ENCODE measurements around the gene FAM98C. TPM values are rescaled to one million over a fixed set of nuclear protein-coding genes. Genes with fewer than 3 reads are reported as not detected.
"Not testable (repeated sequence)": the region's sequence is repeated elsewhere in the genome, so short reads cannot be mapped to it uniquely, and the experiment has no call there.

The FAM98C gene
- total and polyA plus RNA-seq, 4 donors, result 10.5 to 52.3 (median 29.2) TPM

DNA sequence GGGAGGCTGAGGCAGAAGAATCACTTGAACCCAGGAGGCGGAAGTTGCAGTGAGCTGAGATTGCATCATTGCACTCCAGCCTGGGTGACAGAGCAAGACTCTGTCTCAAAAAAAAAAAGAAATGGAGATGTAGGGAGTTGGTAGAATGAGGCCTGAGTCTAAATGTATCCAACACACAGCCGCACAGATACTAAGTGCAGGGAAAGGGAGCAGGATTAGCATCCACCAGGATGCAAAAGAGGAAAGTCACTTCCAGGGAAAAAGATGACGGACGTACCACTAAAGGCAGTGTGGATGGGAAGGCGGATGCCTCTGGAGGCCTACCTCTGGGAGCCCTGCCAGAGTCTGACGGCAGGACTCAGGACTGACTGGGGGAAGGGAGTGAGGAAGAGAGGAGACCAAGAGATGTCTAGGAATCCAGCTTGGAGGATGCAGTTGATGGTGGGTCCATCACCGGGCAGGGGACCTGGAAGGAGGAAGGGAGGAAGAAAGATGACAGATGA lies 6.8 kb downstream of the FAM98C start:
- Histone ChIP-seq H3K27ac (ENCODE audit: low read depth, low read length) (no peak overlapping the region), H3K27me3 (ENCODE audit: control insufficient read depth, insufficient read depth, low read length) (no peaks in the 10 kb centered on the region), H3K4me1 (ENCODE audit: control insufficient read depth, insufficient read depth, low read length) (peaks cover 3% of the 10 kb centered on the region), H3K36me3 (ENCODE audit: control insufficient read depth, insufficient read depth, low read length) (peaks cover 38% of the 10 kb centered on the region), H3K9me3 (ENCODE audit: control insufficient read depth, insufficient read depth, low read length) (no peaks in the 10 kb centered on the region), H3K4me3 (ENCODE audit: low read depth, low read length) (no peak overlapping the region)
- peak in 1 of 6 donors; percentile 17 for DNase-seq (ENCODE audit: low read depth in 4 of 6, low spot score in 6 of 6)
- 60% methylated on average over 6 of the region's 7 CpGs for WGBS (ENCODE audit: insufficient coverage)

GRCh38 chr19:38410407-38410806 lies 7.5 kb downstream of the FAM98C start:
- H3K27ac ChIP-seq (ENCODE audit: low read depth, low read length); H3K27me3 ChIP-seq (ENCODE audit: control insufficient read depth, insufficient read depth, low read length); H3K4me1 ChIP-seq (ENCODE audit: control insufficient read depth, insufficient read depth, low read length); DNase-seq (ENCODE audit: low read depth in 4 of 6, low spot score in 6 of 6); H3K4me3 ChIP-seq (ENCODE audit: low read depth, low read length); H3K9me3 ChIP-seq (ENCODE audit: control insufficient read depth, insufficient read depth, low read length): not testable (repeated sequence)
- 94% methylated on average over 2 of the region's 6 CpGs for WGBS (ENCODE audit: insufficient coverage)
- H3K36me3 ChIP-seq (ENCODE audit: control insufficient read depth, insufficient read depth, low read length), result peaks cover 35% of the 10 kb centered on the region

- WGBS (ENCODE audit: insufficient coverage), result 85% methylated on average over 6 of the region's 13 CpGs
- peaks cover 31% of the 10 kb centered on the region for H3K36me3 ChIP-seq (ENCODE audit: control insufficient read depth, insufficient read depth, low read length)
- no peaks in the 10 kb centered on the region for H3K27me3 ChIP-seq (ENCODE audit: control insufficient read depth, insufficient read depth, low read length)
- no peak for DNase-seq (ENCODE audit: low read depth in 4 of 6, low spot score in 6 of 6)
- H3K9me3 ChIP-seq (ENCODE audit: control insufficient read depth, insufficient read depth, low read length), result no peaks in the 10 kb centered on the region
- H3K4me3 ChIP-seq (ENCODE audit: low read depth, low read length), result no peak overlapping the region
- H3K4me1 ChIP-seq (ENCODE audit: control insufficient read depth, insufficient read depth, low read length), result no peaks in the 10 kb centered on the region
- no peak overlapping the region for H3K27ac ChIP-seq (ENCODE audit: low read depth, low read length)
Observed at GRCh38 chr19:38411041-38411712, 8.3 kb downstream of the FAM98C start.

DNA sequence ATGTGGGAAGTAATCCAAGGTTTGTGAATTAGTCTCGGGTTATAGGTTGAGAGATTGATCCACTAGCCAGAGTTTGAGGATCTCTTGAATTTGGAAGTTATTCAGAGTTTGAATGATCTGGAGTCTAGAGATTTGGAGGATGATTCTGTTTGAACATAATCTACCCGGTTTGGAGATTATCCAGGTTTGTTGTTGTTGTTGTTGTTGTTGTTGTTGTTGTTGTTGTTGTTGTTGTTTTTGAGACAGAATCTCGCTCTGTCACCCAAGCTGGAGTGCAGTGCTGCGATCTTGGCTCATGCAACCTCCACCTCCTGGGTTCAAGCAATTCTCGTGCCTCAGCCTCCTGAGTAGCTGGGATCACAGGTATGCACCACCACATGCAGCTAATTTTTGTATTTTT lies 9.0 kb downstream of the FAM98C start:
- 92% methylated on average over 1 of the region's 5 CpGs for WGBS (ENCODE audit: insufficient coverage)
- peaks cover 26% of the 10 kb centered on the region for H3K36me3 ChIP-seq (ENCODE audit: control insufficient read depth, insufficient read depth, low read length)
- H3K27ac ChIP-seq (ENCODE audit: low read depth, low read length); H3K27me3 ChIP-seq (ENCODE audit: control insufficient read depth, insufficient read depth, low read length); DNase-seq (ENCODE audit: low read depth in 4 of 6, low spot score in 6 of 6); H3K4me3 ChIP-seq (ENCODE audit: low read depth, low read length); H3K4me1 ChIP-seq (ENCODE audit: control insufficient read depth, insufficient read depth, low read length); H3K9me3 ChIP-seq (ENCODE audit: control insufficient read depth, insufficient read depth, low read length): not testable (repeated sequence)

GRCh38 chr19:38412491-38412890 lies 9.6 kb downstream of the FAM98C start:
- Histone ChIP-seq H3K36me3 (ENCODE audit: control insufficient read depth, insufficient read depth, low read length) (peaks cover 22% of the 10 kb centered on the region), H3K4me1 (ENCODE audit: control insufficient read depth, insufficient read depth, low read length) (peaks cover under 1% of the 10 kb centered on the region), H3K4me3 (ENCODE audit: low read depth, low read length) (no peak overlapping the region), H3K27me3 (ENCODE audit: control insufficient read depth, insufficient read depth, low read length) (no peaks in the 10 kb centered on the region), H3K27ac (ENCODE audit: low read depth, low read length) (no peak overlapping the region), H3K9me3 (ENCODE audit: control insufficient read depth, insufficient read depth, low read length) (no peaks in the 10 kb centered on the region)
- no peak for DNase-seq (ENCODE audit: low read depth in 4 of 6, low spot score in 6 of 6)
- 91% methylated on average over 8 of the region's 8 CpGs for WGBS (ENCODE audit: insufficient coverage)

DNA sequence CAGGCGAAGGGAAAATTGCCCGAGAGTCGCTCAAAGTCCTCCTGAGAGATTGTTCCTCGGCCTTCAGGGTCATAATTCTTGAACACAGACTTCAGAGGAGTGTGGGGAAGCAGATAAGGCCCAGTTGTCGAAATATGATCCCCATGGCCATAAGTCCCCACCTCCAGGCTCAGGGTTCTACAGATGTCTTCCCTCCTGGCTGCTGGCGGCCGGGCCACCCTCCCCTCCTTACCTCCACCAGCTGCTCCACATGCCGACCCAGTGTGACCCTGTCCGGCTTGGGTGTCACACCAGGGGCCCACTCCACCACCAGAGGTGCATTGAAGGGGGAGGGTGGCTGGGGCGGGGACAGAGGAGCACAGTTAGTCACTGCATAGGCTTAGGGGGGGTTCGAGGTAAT lies 10.1 kb downstream of the FAM98C start:
- no peak overlapping the region for H3K27ac ChIP-seq (ENCODE audit: low read depth, low read length)
- no peaks in the 10 kb centered on the region for H3K9me3 ChIP-seq (ENCODE audit: control insufficient read depth, insufficient read depth, low read length)
- no peak for DNase-seq (ENCODE audit: low read depth in 4 of 6, low spot score in 6 of 6)
- H3K27me3 ChIP-seq (ENCODE audit: control insufficient read depth, insufficient read depth, low read length), result peaks cover 1% of the 10 kb centered on the region
- H3K36me3 ChIP-seq (ENCODE audit: control insufficient read depth, insufficient read depth, low read length), result peaks cover 21% of the 10 kb centered on the region
- 89% methylated on average over 5 of the region's 11 CpGs for WGBS (ENCODE audit: insufficient coverage)
- H3K4me1 ChIP-seq (ENCODE audit: control insufficient read depth, insufficient read depth, low read length), result peaks cover 6% of the 10 kb centered on the region
- H3K4me3 ChIP-seq (ENCODE audit: low read depth, low read length), result no peak overlapping the region

DNA sequence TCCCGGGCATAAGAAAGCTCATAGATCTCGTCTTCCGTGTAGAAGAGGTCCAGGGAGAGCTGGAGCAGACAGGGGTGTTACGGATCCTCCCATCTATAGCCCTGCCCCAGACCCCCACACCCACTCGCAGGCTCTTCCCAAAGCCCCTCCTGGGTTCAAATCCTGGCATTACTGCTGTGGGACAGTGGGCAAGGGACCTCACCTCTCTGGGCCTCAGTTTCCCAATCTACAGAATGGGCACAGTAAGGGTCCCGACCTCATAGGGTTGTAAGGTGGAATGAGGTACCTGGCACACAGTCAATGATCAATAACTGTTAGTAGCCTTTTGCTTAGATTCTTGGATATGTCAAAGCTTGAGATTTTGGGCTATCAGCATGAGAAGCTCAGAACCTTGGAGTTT lies 10.5 kb downstream of the FAM98C start:
- H3K4me3 ChIP-seq (ENCODE audit: low read depth, low read length), result no peak overlapping the region
- H3K4me1 ChIP-seq (ENCODE audit: control insufficient read depth, insufficient read depth, low read length), result peaks cover 10% of the 10 kb centered on the region
- peaks cover 19% of the 10 kb centered on the region for H3K36me3 ChIP-seq (ENCODE audit: control insufficient read depth, insufficient read depth, low read length)
- no peaks in the 10 kb centered on the region for H3K9me3 ChIP-seq (ENCODE audit: control insufficient read depth, insufficient read depth, low read length)
- H3K27me3 ChIP-seq (ENCODE audit: control insufficient read depth, insufficient read depth, low read length), result peaks cover 6% of the 10 kb centered on the region
- WGBS (ENCODE audit: insufficient coverage), result 86% methylated on average over 4 of the region's 6 CpGs
- H3K27ac ChIP-seq (ENCODE audit: low read depth, low read length), result no peak overlapping the region
- no peak for DNase-seq (ENCODE audit: low read depth in 4 of 6, low spot score in 6 of 6)

- H3K4me3 ChIP-seq (ENCODE audit: low read depth, low read length), result no peak overlapping the region
- H3K36me3 ChIP-seq (ENCODE audit: control insufficient read depth, insufficient read depth, low read length), result peaks cover 11% of the 10 kb centered on the region
- peaks cover 11% of the 10 kb centered on the region for H3K4me1 ChIP-seq (ENCODE audit: control insufficient read depth, insufficient read depth, low read length)
- WGBS (ENCODE audit: insufficient coverage), result 81% methylated on average over 8 of the region's 8 CpGs
- no peak overlapping the region for H3K27ac ChIP-seq (ENCODE audit: low read depth, low read length)
- no peaks in the 10 kb centered on the region for H3K9me3 ChIP-seq (ENCODE audit: control insufficient read depth, insufficient read depth, low read length)
- H3K27me3 ChIP-seq (ENCODE audit: control insufficient read depth, insufficient read depth, low read length), result peaks cover 7% of the 10 kb centered on the region
- DNase-seq (ENCODE audit: low read depth in 4 of 6, low spot score in 6 of 6), result no peak
Observed at GRCh38 chr19:38417146-38417543, 14.3 kb downstream of the FAM98C start.

DNA sequence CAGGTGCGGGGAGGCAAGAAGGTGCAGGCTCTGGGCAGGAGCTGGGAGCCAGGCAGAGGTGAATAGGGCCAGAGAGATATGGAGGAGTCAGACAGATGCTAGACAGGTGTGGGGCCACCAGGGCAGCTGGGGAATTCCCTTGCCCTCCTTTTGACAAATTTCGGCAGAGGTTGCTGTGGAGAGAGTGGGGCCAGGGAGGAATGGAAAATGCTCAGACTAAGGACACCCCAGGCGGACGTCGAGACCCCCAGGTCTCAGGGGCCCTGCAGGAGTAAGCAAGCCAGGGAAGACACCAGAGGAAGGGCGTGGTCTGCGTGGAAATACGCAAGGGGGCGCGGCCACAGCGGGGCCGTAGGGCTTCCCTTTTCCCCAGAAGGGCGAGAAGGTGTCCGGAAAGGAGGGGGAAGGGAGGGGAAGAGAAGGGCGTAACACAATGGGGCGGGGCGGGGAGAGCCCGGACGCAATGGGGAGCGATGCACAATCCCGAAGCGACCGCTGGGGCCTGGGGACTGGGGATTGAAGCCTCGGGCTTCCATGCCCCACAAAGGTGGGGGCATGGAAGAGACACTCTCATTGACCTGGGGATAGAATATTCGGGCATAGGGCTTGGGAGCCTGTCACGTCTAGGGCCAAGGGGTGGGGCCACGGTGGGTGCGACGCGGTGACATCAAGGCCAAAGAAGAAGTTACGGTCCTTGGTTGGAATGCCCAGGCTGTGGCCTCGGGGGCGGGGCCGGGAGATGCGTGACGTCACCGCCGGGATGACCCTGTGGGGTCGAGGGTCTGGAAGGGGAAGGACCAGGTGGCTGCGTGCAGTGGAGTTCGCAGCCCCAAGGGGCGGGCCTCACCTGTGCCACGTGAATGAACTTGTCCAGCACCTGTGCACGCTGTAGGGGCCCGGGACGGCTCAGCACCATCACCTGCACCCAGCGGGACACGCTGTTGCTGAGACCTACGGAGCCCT lies 14.9 kb downstream of the FAM98C start:
- Histone ChIP-seq H3K36me3 (ENCODE audit: control insufficient read depth, insufficient read depth, low read length) (peaks cover 8% of the 10 kb centered on the region), H3K4me1 (ENCODE audit: control insufficient read depth, insufficient read depth, low read length) (peaks cover 11% of the 10 kb centered on the region), H3K27me3 (ENCODE audit: control insufficient read depth, insufficient read depth, low read length) (peaks cover 7% of the 10 kb centered on the region), H3K27ac (ENCODE audit: low read depth, low read length) (no peak overlapping the region), H3K9me3 (ENCODE audit: control insufficient read depth, insufficient read depth, low read length) (no peaks in the 10 kb centered on the region), H3K4me3 (ENCODE audit: low read depth, low read length) (no peak overlapping the region)
- DNase-seq (ENCODE audit: low read depth in 4 of 6, low spot score in 6 of 6), result peak in 2 of 6 donors; percentile 15 to 22
- WGBS (ENCODE audit: insufficient coverage), result 5% methylated on average over 47 of the region's 49 CpGs

Data from spinal cord (tissue), 10 donors.